ENCODE measurements around the gene NEXMIF. TPM values are rescaled to one million over a fixed set of nuclear protein-coding genes. Genes with fewer than 3 reads are reported as not detected.
"Not testable (repeated sequence)": the region's sequence is repeated elsewhere in the genome, so short reads cannot be mapped to it uniquely, and the experiment has no call there.

The NEXMIF gene
- total RNA-seq, result 1.9 and 2.2 TPM in 2 replicates
- long read RNA-seq, full-length matches to known transcripts, result 1 of 3 reads
- long read RNA-seq, partial matches to known transcripts, result 0 of 3 reads
- long read RNA-seq, other reads (novel, unspliced or antisense), result 2 of 3 reads

- H3K4me3 Mint-ChIP-seq, result peak within 1 kb of the TSS; percentile 95
- H3K27me3 Mint-ChIP-seq (ENCODE audit: low read depth), result peaks cover 43% of the 10 kb centered on the region
- no peaks in the 10 kb centered on the region for H3K4me1 Mint-ChIP-seq
- TF ChIP-seq CTCF (conservative IDR thresholded peaks at IDR 0.05), result peak; percentile 45
- H3K36me3 Mint-ChIP-seq (ENCODE audit: low read depth), result no peaks in the 10 kb centered on the region
- DNase-seq (ENCODE audit: low read depth, low spot score), result no peak
- no peaks in the 10 kb centered on the region for H3K9me3 Mint-ChIP-seq
- H3K27ac Mint-ChIP-seq (ENCODE audit: unreplicated experiment), result peak within 1 kb of the TSS; percentile 94
Observed at GRCh38 chrX:74925225-74926088, at the start of gene NEXMIF. TSS of gene NEXMIF (minus strand) at chrX:74925452.

- DNase-seq (ENCODE audit: low read depth, low spot score); H3K9me3 Mint-ChIP-seq; H3K36me3 Mint-ChIP-seq (ENCODE audit: low read depth); H3K27ac Mint-ChIP-seq (ENCODE audit: unreplicated experiment); H3K4me1 Mint-ChIP-seq; H3K27me3 Mint-ChIP-seq (ENCODE audit: low read depth); H3K4me3 Mint-ChIP-seq: not testable (repeated sequence)
Observed at GRCh38 chrX:74961962-74962361, 36.7 kb upstream of the NEXMIF start.

- Mint-ChIP-seq H3K27me3 (ENCODE audit: low read depth) (no peaks in the 10 kb centered on the region), H3K27ac (ENCODE audit: unreplicated experiment) (no peak overlapping the region), H3K9me3 (peaks cover 6% of the 10 kb centered on the region), H3K4me1 (no peaks in the 10 kb centered on the region), H3K36me3 (ENCODE audit: low read depth) (peaks cover 2% of the 10 kb centered on the region), H3K4me3 (no peak overlapping the region)
- no peak for TF ChIP-seq CTCF (conservative IDR thresholded peaks at IDR 0.05)
- DNase-seq (ENCODE audit: low read depth, low spot score), result no peak
Observed at GRCh38 chrX:74949717-74950116, 24.5 kb upstream of the NEXMIF start.

GRCh38 chrX:74940414-74940813 is 15.2 kb upstream of the NEXMIF start:
- H3K36me3 Mint-ChIP-seq (ENCODE audit: low read depth), result peaks cover 3% of the 10 kb centered on the region

GRCh38 chrX:74931214-74931613 is 6.0 kb upstream of the NEXMIF start:
- H3K36me3 Mint-ChIP-seq (ENCODE audit: low read depth), result no peaks in the 10 kb centered on the region
- peaks cover 3% of the 10 kb centered on the region for H3K9me3 Mint-ChIP-seq
- peaks cover 28% of the 10 kb centered on the region for H3K27me3 Mint-ChIP-seq (ENCODE audit: low read depth)
- no peak for DNase-seq (ENCODE audit: low read depth, low spot score)
- H3K27ac Mint-ChIP-seq (ENCODE audit: unreplicated experiment), result no peak overlapping the region
- no peaks in the 10 kb centered on the region for H3K4me1 Mint-ChIP-seq
- no peak for TF ChIP-seq CTCF (conservative IDR thresholded peaks at IDR 0.05)
- H3K4me3 Mint-ChIP-seq, result no peak overlapping the region

More at GRCh38 chrX:74940414-74940813, 15.2 kb upstream of the NEXMIF start:
- TF ChIP-seq CTCF (conservative IDR thresholded peaks at IDR 0.05), result no peak
- peaks cover 12% of the 10 kb centered on the region for H3K9me3 Mint-ChIP-seq
- DNase-seq (ENCODE audit: low read depth, low spot score), result no peak
- H3K4me1 Mint-ChIP-seq, result no peaks in the 10 kb centered on the region
- H3K27me3 Mint-ChIP-seq (ENCODE audit: low read depth), result peaks cover 16% of the 10 kb centered on the region
- H3K4me3 Mint-ChIP-seq, result no peak overlapping the region
- H3K27ac Mint-ChIP-seq (ENCODE audit: unreplicated experiment), result no peak overlapping the region
